HuH-7 (cell line): ENCODE results near the gene CNN2.
A peak's percentile ranks its signal among the peaks of the same experiment; 100 is the strongest.
"Not testable (repeated sequence)": the region's sequence is repeated elsewhere in the genome, so short reads cannot be mapped to it uniquely, and the experiment has no call there.

Experiments
- DNase-seq: peaks from one replicate; pipeline ENCODE4 v3.0.0; 2011; ENCODE audit warnings: low spot score

CNN2 gene

GRCh38 chr19:1010586-1011510, 15.6 kb upstream of the CNN2 start:
- DNase-seq: no peak

- DNase-seq: no peak
These were observed 14.5 kb upstream of the CNN2 start for GRCh38 chr19:1011831-1012333.

DNA sequence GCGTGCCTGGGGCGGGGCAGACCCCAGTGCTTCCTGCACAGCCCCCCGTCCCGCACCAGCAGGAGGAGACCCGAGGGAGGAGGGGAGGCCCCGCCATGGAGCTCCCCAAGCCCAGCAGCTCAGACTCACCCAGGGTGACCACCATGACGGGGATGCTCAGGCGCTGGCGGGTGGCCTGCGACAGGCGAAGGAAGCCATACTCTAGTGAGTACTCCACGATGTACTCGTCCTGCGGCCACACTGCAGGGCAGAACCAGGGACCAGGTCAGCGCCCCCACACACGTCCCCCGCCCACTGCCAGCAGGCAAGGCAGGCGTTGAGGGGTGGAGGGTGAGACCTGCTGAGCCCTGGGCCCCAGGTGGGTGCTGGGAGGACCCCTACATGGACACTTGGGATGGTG, 14.1 kb upstream of the CNN2 start:
- DNase-seq: no peak

GRCh38 chr19:1013218-1013617, 13.2 kb upstream of the CNN2 start:
- no peak for DNase-seq

DNA sequence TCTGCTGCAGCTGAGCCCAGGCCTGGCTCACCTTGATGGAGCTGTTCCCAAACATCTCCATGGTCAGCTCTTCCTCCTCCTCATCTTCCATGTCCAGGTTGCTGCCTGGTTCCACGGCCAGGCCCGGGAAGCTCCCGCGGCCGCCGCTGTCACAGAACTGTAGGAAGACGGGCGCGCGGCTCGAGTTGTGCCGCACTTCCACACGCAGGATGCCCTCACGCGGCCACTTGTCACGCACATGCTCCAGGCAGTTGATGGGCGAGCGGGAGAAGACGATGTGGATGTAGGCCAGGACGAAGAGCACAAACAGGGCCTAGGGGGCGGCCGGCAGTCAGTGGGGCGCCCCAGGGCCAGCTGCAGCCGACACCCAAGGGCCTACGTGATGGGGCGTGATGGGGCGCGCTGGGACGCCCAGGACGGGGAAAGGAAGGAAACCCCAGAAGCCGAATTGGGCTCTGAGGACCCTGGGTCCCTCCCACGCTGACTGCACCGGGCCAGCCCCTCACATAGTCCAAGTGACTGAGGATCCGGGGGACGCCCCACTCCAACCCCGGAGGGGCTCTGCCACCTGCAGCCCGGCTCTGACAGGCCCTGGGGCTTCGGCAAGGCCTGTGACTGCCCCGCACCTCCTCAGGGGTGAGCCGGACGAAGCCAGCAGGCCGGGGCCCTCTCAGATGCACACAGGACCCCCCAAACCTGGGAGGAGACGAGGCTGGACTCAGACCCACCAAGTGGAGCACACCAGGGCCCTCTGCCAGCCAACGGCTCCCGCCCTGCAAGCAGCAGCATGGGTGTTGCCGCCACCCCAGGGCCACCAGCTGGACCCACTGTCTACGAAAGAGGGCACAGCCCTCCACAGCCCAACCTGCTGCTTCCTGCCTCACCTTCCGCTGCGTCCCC, 12.0 kb upstream of the CNN2 start:
- DNase-seq: no peak

GRCh38 chr19:1015061-1015781, 11.2 kb upstream of the CNN2 start:
- DNase-seq: no peak

- DNase-seq: no peak
These were observed 10.4 kb upstream of the CNN2 start for GRCh38 chr19:1015782-1016646.

- DNase-seq: no peak
These were observed 9.7 kb upstream of the CNN2 start for GRCh38 chr19:1016647-1017114.

GRCh38 chr19:1017115-1017905, 9.1 kb upstream of the CNN2 start:
- DNase-seq: no peak

- DNase-seq: no peak
These were observed 8.5 kb upstream of the CNN2 start for GRCh38 chr19:1017906-1018305.

DNA sequence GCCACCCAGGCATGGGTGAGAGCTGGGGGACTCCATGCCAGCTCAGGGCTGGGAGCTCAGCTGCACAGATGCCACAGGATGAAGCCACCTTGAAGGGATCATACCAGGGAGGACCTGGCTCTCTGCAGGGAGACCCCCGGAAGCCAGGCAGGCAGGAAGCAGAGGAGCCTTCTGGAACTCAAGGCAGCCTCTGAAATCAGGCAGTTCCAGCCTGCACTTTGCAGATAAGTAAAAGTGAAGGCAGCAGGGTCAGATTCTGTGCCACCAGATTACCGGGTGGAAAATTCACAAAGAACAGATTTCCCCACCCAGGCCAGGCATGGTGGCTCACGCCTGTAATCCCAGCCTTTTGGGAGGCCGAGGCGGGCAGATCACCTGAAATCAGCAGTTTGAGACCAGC, 8.0 kb upstream of the CNN2 start:
- DNase-seq: no peak

- no peak for DNase-seq
These were observed 7.3 kb upstream of the CNN2 start for GRCh38 chr19:1018932-1019615.

GRCh38 chr19:1019616-1019961, 6.8 kb upstream of the CNN2 start:
- no peak for DNase-seq

DNA sequence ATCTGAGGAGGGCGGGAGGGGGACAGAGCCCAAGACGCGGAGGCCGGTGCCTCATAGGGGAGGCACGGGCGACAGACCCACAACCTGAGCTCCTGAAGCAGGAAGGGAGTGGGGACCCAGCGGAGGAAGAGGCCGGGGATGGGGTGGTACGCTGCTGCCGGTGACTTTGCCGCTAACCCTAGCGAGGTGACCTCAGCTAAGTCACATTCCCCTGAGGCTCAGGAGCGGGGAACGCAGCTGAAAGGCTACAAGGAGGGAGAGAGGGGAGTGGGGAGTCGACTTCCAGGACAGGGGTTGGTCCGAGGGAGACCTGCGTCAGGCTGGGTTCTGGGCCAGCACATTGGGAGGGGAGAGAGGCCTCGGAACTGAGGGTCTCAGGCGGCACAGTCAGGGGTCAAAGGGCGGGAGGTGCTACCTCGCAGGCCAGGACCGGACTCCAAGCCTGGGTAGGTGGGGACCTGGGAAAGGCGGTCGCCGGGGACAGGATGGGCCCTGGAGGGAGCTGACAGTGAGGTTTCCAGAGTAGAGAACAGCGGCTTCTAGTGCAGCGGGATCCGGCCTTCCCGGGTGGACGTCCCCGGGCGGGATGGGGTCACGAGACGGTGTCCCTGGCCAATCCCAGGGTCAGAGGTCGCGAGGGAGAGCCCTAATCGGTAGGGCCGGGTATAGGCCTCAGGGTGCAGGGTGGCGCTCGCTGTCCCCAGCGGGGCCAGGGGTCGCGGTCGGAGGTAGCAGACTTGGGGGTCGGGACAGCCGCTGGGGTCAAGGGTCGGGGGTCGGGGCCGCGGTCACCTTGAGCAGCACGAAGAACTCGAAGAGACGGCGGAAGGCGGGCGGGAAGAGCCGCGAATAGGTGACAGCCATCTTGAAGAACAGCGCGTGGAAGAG, 6.2 kb upstream of the CNN2 start:
- DNase-seq: no peak

GRCh38 chr19:1020868-1021425, 5.5 kb upstream of the CNN2 start, which contains the start of gene TMEM259:
TMEM259 (minus strand) TSS chr19:1021123; CDS start chr19:1020996, 127 bp downstream.
- peak; percentile 87 for DNase-seq

- DNase-seq: not testable (repeated sequence)
These were observed 2.6 kb upstream of the CNN2 start for GRCh38 chr19:1023883-1024188.

DNA sequence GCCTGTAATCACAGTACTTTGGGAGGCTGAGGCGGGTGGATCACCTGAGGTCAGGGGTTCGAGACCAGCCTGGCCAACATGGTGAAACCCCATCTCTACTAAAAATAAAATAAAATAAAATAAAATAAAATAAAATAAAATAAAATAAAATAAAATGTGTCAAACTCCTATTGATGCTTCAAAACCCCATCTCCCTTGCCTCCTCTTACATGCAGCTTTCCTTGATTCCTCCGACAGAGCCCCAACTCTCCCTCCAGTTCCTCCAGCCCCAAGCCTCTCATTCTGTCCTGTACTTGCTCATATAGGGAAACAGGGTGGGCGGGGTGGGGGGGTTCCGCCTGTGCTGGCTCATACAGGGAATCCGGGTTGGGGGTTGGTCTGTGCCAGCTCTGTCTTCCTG, 1.3 kb upstream of the CNN2 start:
- DNase-seq: not testable (repeated sequence)
